ENCODE results near the gene AGMAT. TPM values are rescaled to one million over a fixed set of nuclear protein-coding genes. Genes with fewer than 3 reads are reported as not detected.

Gene AGMAT
- total RNA-seq = 2.3 and 2.6 TPM in 2 replicates

- no peak for DNase-seq (ENCODE audit: low read depth)
- peak within 1 kb of the TSS; percentile 55 for H3K4me3 ChIP-seq (ENCODE audit: low read depth, low read length)
- peak; percentile 43 for TF ChIP-seq CTCF (IDR thresholded peaks at IDR 0.05; ENCODE audit: insufficient read depth, low read depth, low read length)
These were observed at the start of gene AGMAT for GRCh38 chr1:15584489-15585363. AGMAT (minus strand) TSS chr1:15585051; CDS start chr1:15584967, 84 bp downstream.

- no peak for TF ChIP-seq CTCF (IDR thresholded peaks at IDR 0.05; ENCODE audit: insufficient read depth, low read depth, low read length)
- no peak for DNase-seq (ENCODE audit: low read depth)
- no peak overlapping the region for H3K4me3 ChIP-seq (ENCODE audit: low read depth, low read length)
These were observed 49.0 kb upstream of the AGMAT start for GRCh38 chr1:15633756-15634420.

- H3K4me3 ChIP-seq (ENCODE audit: low read depth, low read length) = no peak overlapping the region
- TF ChIP-seq CTCF (IDR thresholded peaks at IDR 0.05; ENCODE audit: insufficient read depth, low read depth, low read length) = no peak
- DNase-seq (ENCODE audit: low read depth) = no peak
These were observed 43.2 kb upstream of the AGMAT start for GRCh38 chr1:15628003-15628402.

GRCh38 chr1:15627343-15627988, 42.6 kb upstream of the AGMAT start:
- peak; percentile 43 for DNase-seq (ENCODE audit: low read depth)
- no peak overlapping the region for H3K4me3 ChIP-seq (ENCODE audit: low read depth, low read length)
- TF ChIP-seq CTCF (IDR thresholded peaks at IDR 0.05; ENCODE audit: insufficient read depth, low read depth, low read length) = no peak

DNA sequence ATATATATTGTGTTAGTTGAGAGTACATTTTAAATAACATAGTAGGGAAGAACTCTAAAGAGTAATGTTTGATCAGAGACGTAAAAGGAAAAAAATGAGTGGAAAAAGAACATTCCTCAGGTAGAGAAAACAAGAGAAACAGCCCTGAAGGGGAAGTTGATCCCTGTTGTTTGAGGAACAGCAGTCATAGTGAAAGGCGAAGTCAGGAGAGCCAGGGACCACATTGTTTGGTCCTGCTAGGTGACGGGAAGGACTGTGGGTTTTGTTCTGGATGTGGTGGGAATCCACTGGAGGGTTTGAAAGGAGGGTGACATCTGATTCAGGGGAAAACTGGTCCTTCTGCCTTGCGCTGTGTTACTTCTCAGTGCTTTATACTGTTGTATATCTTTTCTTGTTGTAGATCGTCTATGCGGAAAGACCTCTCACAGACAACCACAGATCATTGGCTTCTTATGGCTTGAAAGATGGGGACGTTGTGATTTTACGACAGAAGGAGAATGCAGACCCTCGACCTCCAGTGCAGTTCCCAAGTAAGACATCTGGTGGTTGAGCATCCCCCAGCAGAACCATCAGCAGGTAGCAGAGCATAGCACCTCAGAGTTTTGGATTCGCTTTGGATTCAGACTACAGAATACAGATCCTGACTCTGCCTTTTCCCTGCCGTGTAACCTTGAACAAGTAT, 41.6 kb upstream of the AGMAT start:
- no peak for DNase-seq (ENCODE audit: low read depth)
- no peak for TF ChIP-seq CTCF (IDR thresholded peaks at IDR 0.05; ENCODE audit: insufficient read depth, low read depth, low read length)
- H3K4me3 ChIP-seq (ENCODE audit: low read depth, low read length) = no peak overlapping the region
